IMR-90 (cell line): ENCODE data around the gene PPP2R2D. TPM values are rescaled to one million over a fixed set of nuclear protein-coding genes. Genes with fewer than 3 reads are reported as not detected.

Source experiments
- ATAC-seq: fragments of 200-7000 bp; cut with Tn5 transposase; 2 replicates; pipeline ENCODE4 v1.9.1; 2020; ENCODE audit warnings: low read depth, mild to moderate bottlenecking, moderate library complexity
- BruUV-seq: library from RNA; stranded (reverse); fragments of 400-500 nt; replicated peaks from 2 replicates; lab custom pipeline; 2021; lab: Mats Ljungman, UMichigan
- CTCF ChIA-PET: fragments of 300-600 bp; formaldehyde crosslinking; extraction: SDS; loops from one replicate; lab custom pipeline; 2021; ENCODE audit warnings: antibody characterized with exemption; lab: Yijun Ruan, JAX
- POLR2A ChIA-PET: fragments of 300-600 bp; sonication (Branson Sonifier 250); formaldehyde crosslinking; loops from one replicate; lab custom pipeline; 2022; ENCODE audit warnings: antibody characterized with exemption; ENCODE audit not compliant: unreplicated experiment; lab: Charles Lee
- DNase-seq: peaks from one replicate; pipeline ENCODE4 v3.0.0; 2013
- H2AFZ ChIP-seq: replicated peaks from 2 replicates; pipeline ENCODE3; 2013; ENCODE audit warnings: low read length, mild to moderate bottlenecking; ENCODE audit not compliant: poor library complexity
- H2AK5ac ChIP-seq: 2 replicates; pipeline ENCODE4 v1.6.1; 2013; ENCODE audit warnings: low read depth, low read length, inconsistent platforms
- H2AK9ac ChIP-seq: replicated peaks from 2 replicates; pipeline ENCODE3; 2013; ENCODE audit warnings: mild to moderate bottlenecking, low read depth, low read length, moderate library complexity; ENCODE audit not compliant: poor library complexity
- H2BK120ac ChIP-seq: 2 replicates; pipeline ENCODE4 v1.6.1; 2013; ENCODE audit warnings: low read depth, low read length, inconsistent platforms
- H2BK15ac ChIP-seq: 3 replicates; pipeline ENCODE4 v1.6.1; 2013; ENCODE audit warnings: low read depth, low read length, inconsistent platforms
- H2BK20ac ChIP-seq: 2 replicates; pipeline ENCODE4 v1.6.1; 2013; ENCODE audit warnings: low read depth, mild to moderate bottlenecking, inconsistent platforms, low read length, moderate library complexity
- H2BK5ac ChIP-seq: 2 replicates; pipeline ENCODE4 v1.6.1; 2013; ENCODE audit warnings: mild to moderate bottlenecking, low read depth, low read length, inconsistent platforms; ENCODE audit not compliant: poor library complexity, severe bottlenecking
- H3K14ac ChIP-seq: replicated peaks from 2 replicates; pipeline ENCODE4 v1.6.1; 2013; ENCODE audit warnings: low read depth, low read length, inconsistent platforms
- H3K18ac ChIP-seq: 2 replicates; pipeline ENCODE4 v1.6.1; 2013; ENCODE audit warnings: low read depth, low read length, control low read depth
- H3K23ac ChIP-seq: 2 replicates; pipeline ENCODE4 v1.6.1; 2013; ENCODE audit warnings: low read depth, low read length, inconsistent platforms
- H3K27ac ChIP-seq: 2 replicates; pipeline ENCODE4 v1.5.1; 2013; ENCODE audit warnings: mild to moderate bottlenecking, control low read depth, low read length; ENCODE audit not compliant: insufficient read depth
- H3K27me3 ChIP-seq: 2 replicates; pipeline ENCODE4 v1.6.1; 2013; ENCODE audit warnings: low read length; ENCODE audit not compliant: control insufficient read depth, insufficient read depth
- H3K36me3 ChIP-seq: 2 replicates; pipeline ENCODE4 v1.6.1; 2013; ENCODE audit warnings: low read length, mixed read lengths; ENCODE audit not compliant: control insufficient read depth, insufficient read depth
- H3K4ac ChIP-seq: 2 replicates; pipeline ENCODE4 v1.6.1; 2013; ENCODE audit warnings: low read depth, low read length, inconsistent platforms
- H3K4me1 ChIP-seq: 2 replicates; pipeline ENCODE4 v1.6.1; 2013; ENCODE audit warnings: low read length, mixed read lengths; ENCODE audit not compliant: control insufficient read depth, insufficient read depth
- H3K4me2 ChIP-seq: 2 replicates; pipeline ENCODE4 v1.6.1; 2013; ENCODE audit warnings: low read depth, mild to moderate bottlenecking, control low read depth, low read length, moderate library complexity
- H3K4me3 ChIP-seq: 2 replicates; pipeline ENCODE4 v1.5.1; 2013; ENCODE audit warnings: low read depth, mild to moderate bottlenecking, control low read depth, low read length, moderate library complexity; ENCODE audit not compliant: insufficient read depth
- H3K56ac ChIP-seq: 2 replicates; pipeline ENCODE4 v1.6.1; 2013; ENCODE audit warnings: low read length, inconsistent platforms; ENCODE audit not compliant: insufficient read depth; ENCODE audit errors: extremely low read depth
- H3K79me1 ChIP-seq, 2 experiments: 2 replicates each; pipeline ENCODE4 v1.6.1; 2013; ENCODE audit warnings: low read length in 2 of 2, inconsistent platforms in 1 of 2, low read depth in 1 of 2
- H3K9ac ChIP-seq: 2 replicates; pipeline ENCODE4 v1.6.1; 2013; ENCODE audit warnings: low read depth, low read length, control low read depth
- H3K9me1 ChIP-seq: 2 replicates; pipeline ENCODE4 v1.6.1; 2013; ENCODE audit warnings: low read length, inconsistent platforms; ENCODE audit not compliant: insufficient read depth
- H3K9me3 ChIP-seq: 2 replicates; pipeline ENCODE4 v1.6.1; 2013; ENCODE audit warnings: low read length; ENCODE audit not compliant: control insufficient read depth, insufficient read depth
- H4K20me1 ChIP-seq: 2 replicates; pipeline ENCODE4 v1.6.1; 2013; ENCODE audit warnings: low read length, inconsistent platforms; ENCODE audit not compliant: insufficient read depth
- H4K5ac ChIP-seq: 2 replicates; pipeline ENCODE4 v1.6.1; 2013; ENCODE audit warnings: mild to moderate bottlenecking, low read depth, low read length, control low read depth
- H4K8ac ChIP-seq, 2 experiments: 2 replicates each; pipeline ENCODE4 v1.6.1; 2013; ENCODE audit warnings: low read depth in 2 of 2, low read length in 2 of 2, control low read depth in 1 of 2, inconsistent platforms in 1 of 2
- H4K91ac ChIP-seq: 2 replicates; pipeline ENCODE4 v1.6.1; 2013; ENCODE audit warnings: low read depth, low read length, inconsistent platforms; ENCODE audit not compliant: insufficient read depth
- BHLHE40 ChIP-seq: fragments of 150-350 bp; IDR thresholded peaks from 2 replicates; pipeline ENCODE4 v1.6.1; 2016; ENCODE audit warnings: mild to moderate bottlenecking, low read depth, low read length
- CEBPB ChIP-seq: IDR thresholded peaks from 2 replicates; pipeline ENCODE4 v1.6.1; 2012; ENCODE audit warnings: low read depth, low read length, improper control_type of control experiment
- CHD1 ChIP-seq: IDR thresholded peaks from 2 replicates; pipeline ENCODE4 v1.6.1; 2012; ENCODE audit warnings: low read depth, low read length, improper control_type of control experiment
- CTCF ChIP-seq: conservative IDR thresholded peaks from 2 replicates; pipeline ENCODE4 v1.5.1; 2012; ENCODE audit warnings: mild to moderate bottlenecking, low read depth, low read length, improper control_type of control experiment
- FOS ChIP-seq: fragments of 150-350 bp; IDR thresholded peaks from 2 replicates; pipeline ENCODE4 v1.6.1; 2016; ENCODE audit warnings: low read depth, low read length
- MAFK ChIP-seq: IDR thresholded peaks from 2 replicates; pipeline ENCODE4 v1.6.1; 2012; ENCODE audit warnings: low read depth, low read length, improper control_type of control experiment
- MAZ ChIP-seq: IDR thresholded peaks from 2 replicates; pipeline ENCODE4 v1.6.1; 2012; ENCODE audit warnings: low read depth, mild to moderate bottlenecking, low read length, improper control_type of control experiment, moderate library complexity, borderline replicate concordance
- MXI1 ChIP-seq: IDR thresholded peaks from 2 replicates; pipeline ENCODE4 v1.6.1; 2012; ENCODE audit warnings: low read depth, mild to moderate bottlenecking, low read length, moderate library complexity, borderline replicate concordance
- NFE2L2 ChIP-seq: fragments of 150-350 bp; IDR thresholded peaks from 2 replicates; pipeline ENCODE4 v1.6.1; 2016; ENCODE audit warnings: low read depth, mild to moderate bottlenecking, low read length
- POLR2A ChIP-seq: IDR thresholded peaks from 2 replicates; pipeline ENCODE4 v1.6.1; 2012; ENCODE audit warnings: mild to moderate bottlenecking, low read depth, low read length
- RAD21 ChIP-seq: IDR thresholded peaks from 2 replicates; pipeline ENCODE4 v1.6.1; 2012; ENCODE audit warnings: low read length, improper control_type of control experiment
- RCOR1 ChIP-seq: IDR thresholded peaks from 2 replicates; pipeline ENCODE4 v1.6.1; 2012; ENCODE audit warnings: mild to moderate bottlenecking, low read length, improper control_type of control experiment; ENCODE audit not compliant: insufficient replicate concordance
- RFX5 ChIP-seq: IDR thresholded peaks from 2 replicates; pipeline ENCODE4 v1.8.0; 2012; ENCODE audit warnings: low read depth, mild to moderate bottlenecking, low read length, moderate library complexity
- SMC3 ChIP-seq: fragments of 150-350 bp; IDR thresholded peaks from 2 replicates; pipeline ENCODE4 v1.6.1; 2016; ENCODE audit warnings: low read depth, mild to moderate bottlenecking, antibody characterized with exemption, low read length, moderate library complexity
- USF2 ChIP-seq: fragments of 150-350 bp; IDR thresholded peaks from 2 replicates; pipeline ENCODE4 v1.6.1; 2017; ENCODE audit warnings: mild to moderate bottlenecking, antibody characterized with exemption, low read length, low read depth
- WGBS, 2 experiments: methylation state at CpG; one replicate each; pipeline versions ENCODE4 v1.1.5 to v1.1.7; 2013; ENCODE audit warnings: missing lambda C conversion rate in 2 of 2; ENCODE audit not compliant: insufficient read length in 1 of 2; ENCODE audit errors: extremely low coverage in 2 of 2; 5-methylcytosine and 5-hydroxymethylcytosine counted together
- dilution Hi-C: fragments of 300-500 bp; cut with HindIII; formaldehyde crosslinking; loops from one replicate; pipeline ENCODE4 v1.14.3; 2018; ENCODE audit warnings: low sequenced_read_pairs; ENCODE audit not compliant: unreplicated experiment
- in situ Hi-C: fragments of 300-500 bp; cut with MboI; formaldehyde crosslinking; loops from 3 replicates; pipeline ENCODE4 v1.14.3; 2019; ENCODE audit warnings: low sequenced_read_pairs, inconsistent platforms, mixed read lengths
- intact Hi-C: fragments of 100-400 bp; cut with micrococcal nuclease; formaldehyde crosslinking; loops from 2 replicates; pipeline ENCODE4 v1.10.0; 2022
- polyA plus RNA-seq, 3 experiments: library from polyadenylated mRNA; depleted of rRNA; stranded (reverse); fragments of >200 nt; gene quantifications; 2 replicates each; pipeline ENCODE4 v1.2.3, GENCODE V29; 2012; ENCODE audit warnings: low replicate concordance in 1 of 3
- total RNA-seq: library from RNA; depleted of rRNA; stranded (reverse); fragments of >200 nt; gene quantifications from 2 replicates; pipeline ENCODE4 v1.2.3, GENCODE V29; 2012
- TF ChIP-seq, protein P1 (sequence below): fragments of 150-350 bp; IDR thresholded peaks from 2 replicates; pipeline ENCODE4 v1.6.1; 2016; ENCODE audit warnings: low read depth, mild to moderate bottlenecking, low read length, moderate library complexity, borderline replicate concordance

Gene PPP2R2D
- total and polyA plus RNA-seq, 2 of the 4 experiments (the other 2 are of a cell fraction), result 22.8 to 23.8 TPM

DNA sequence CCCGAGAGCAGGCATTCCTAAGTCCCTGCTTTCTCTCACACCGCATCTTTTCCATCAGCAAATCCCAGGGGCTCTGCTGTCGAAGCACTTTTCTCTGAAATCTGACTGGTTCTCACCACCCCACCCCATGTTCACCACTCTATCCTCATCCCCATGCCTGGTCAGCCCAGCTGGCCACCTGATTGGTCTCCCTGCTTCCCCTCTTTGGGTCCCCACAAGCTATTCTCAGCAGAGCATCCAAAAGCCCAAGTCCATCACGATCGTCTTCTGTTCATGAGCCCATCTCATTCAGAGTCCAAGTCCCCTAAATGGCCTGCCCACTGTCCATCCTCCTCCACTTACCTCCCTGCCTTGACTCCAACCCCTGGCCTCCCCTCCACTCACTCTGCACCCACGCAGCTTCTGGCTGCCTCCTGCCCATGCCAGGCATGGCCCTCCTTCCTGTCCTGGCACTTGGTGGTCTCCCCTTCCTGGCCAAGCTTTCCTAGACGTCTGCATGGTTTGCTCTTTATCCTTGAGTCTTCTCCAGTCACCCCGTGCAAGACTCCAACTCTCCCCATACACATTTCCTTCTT, 1.6 kb upstream of the PPP2R2D start:
- peaks cover 4% of the 10 kb centered on the region; the same call in 1 of the 2 replicates for H3K4me1 ChIP-seq
- H3K79me1 ChIP-seq, result peaks cover 3 to 13% of the 10 kb centered on the region in 2 experiments; a peak in 2 of 4 replicates
- no TSS peak for BruUV-seq
- H3K27ac ChIP-seq, result no peak overlapping the region
- H3K23ac ChIP-seq, result no peak overlapping the region
- no peak overlapping the region for H2BK5ac ChIP-seq
- H3K14ac ChIP-seq, result no peak overlapping the region
- H2AK5ac ChIP-seq, result no peak overlapping the region
- in situ Hi-C loops (no loop called here), intact Hi-C loops (no loop called here), dilution Hi-C loops (no loop called here)
- 0 out of 2 replicates have a peak, but pooled peaks cover 1% of the 10 kb centered on the region for H3K36me3 ChIP-seq
- H3K4me3 ChIP-seq, result no peak overlapping the region
- H3K4ac ChIP-seq, result no peak overlapping the region
- H3K9ac ChIP-seq, result no peak overlapping the region
- H3K56ac ChIP-seq, result no peak overlapping the region
- H2BK15ac ChIP-seq, result no peak overlapping the region
- H4K20me1 ChIP-seq, result peaks cover 16% of the 10 kb centered on the region
- H2BK20ac ChIP-seq, result no peak overlapping the region
- H4K91ac ChIP-seq, result no peak overlapping the region
- DNase-seq, result no peak
- WGBS, 2 experiments, result 80% methylated on average over 2 of the region's 8 CpGs; no CpG with 5 or more reads in 1 of the 2 experiments
- H2AK9ac ChIP-seq, result peak overlapping the region; percentile 15
- peaks cover 12% of the 10 kb centered on the region; the same call in 1 of the 2 replicates for H3K9me1 ChIP-seq
- ChIA-PET CTCF (no interaction called here), POLR2A (no interaction called here)
- no peak overlapping the region for H4K5ac ChIP-seq
- ATAC-seq, result no peak
- no peak overlapping the region for H3K4me2 ChIP-seq
- H2AFZ ChIP-seq, result no peak overlapping the region
- H2BK120ac ChIP-seq, result no peak overlapping the region
- no peak overlapping the region for H4K8ac ChIP-seq
- peaks cover 29% of the 10 kb centered on the region for H3K27me3 ChIP-seq
- TF ChIP-seq NFE2L2, result no peak
- TF ChIP-seq USF2, result no peak
- no peak for TF ChIP-seq MAFK
- TF ChIP-seq POLR2A, result no peak
- no peak for TF ChIP-seq RCOR1
- no peak for TF ChIP-seq FOS
- TF ChIP-seq CHD1, result no peak
- no peak for TF ChIP-seq CEBPB
- no peak for TF ChIP-seq MAZ
- TF ChIP-seq RFX5, result no peak
- TF ChIP-seq BHLHE40, result no peak
- TF ChIP-seq CTCF, result no peak
- TF ChIP-seq RAD21, result no peak
- TF ChIP-seq MXI1, result no peak
- no peak for TF ChIP-seq SMC3
- TF ChIP-seq, protein P1, sequence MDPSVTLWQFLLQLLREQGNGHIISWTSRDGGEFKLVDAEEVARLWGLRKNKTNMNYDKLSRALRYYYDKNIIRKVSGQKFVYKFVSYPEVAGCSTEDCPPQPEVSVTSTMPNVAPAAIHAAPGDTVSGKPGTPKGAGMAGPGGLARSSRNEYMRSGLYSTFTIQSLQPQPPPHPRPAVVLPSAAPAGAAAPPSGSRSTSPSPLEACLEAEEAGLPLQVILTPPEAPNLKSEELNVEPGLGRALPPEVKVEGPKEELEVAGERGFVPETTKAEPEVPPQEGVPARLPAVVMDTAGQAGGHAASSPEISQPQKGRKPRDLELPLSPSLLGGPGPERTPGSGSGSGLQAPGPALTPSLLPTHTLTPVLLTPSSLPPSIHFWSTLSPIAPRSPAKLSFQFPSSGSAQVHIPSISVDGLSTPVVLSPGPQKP, result no peak
- no peak overlapping the region for H3K18ac ChIP-seq
- no peaks in the 10 kb centered on the region for H3K9me3 ChIP-seq
